H1 (cell line): ENCODE data around the gene IL17REL. TPM values are rescaled to one million over a fixed set of nuclear protein-coding genes. Genes with fewer than 3 reads are reported as not detected.

ENCODE experiments used
- CTCF ChIA-PET: fragments of 300-600 bp; sonication (Branson Sonifier 250); formaldehyde crosslinking; loops from one replicate; lab custom pipeline; 2021; ENCODE audit not compliant: partially characterized antibody; lab: Charles Lee
- POLR2A ChIA-PET: fragments of 300-600 bp; sonication (Branson Sonifier 250); formaldehyde crosslinking; loops from one replicate; lab custom pipeline; 2021; ENCODE audit warnings: inconsistent platforms; ENCODE audit not compliant: partially characterized antibody; lab: Charles Lee
- DNase-seq, 2 experiments: peaks; one replicate each; pipeline versions ENCODE4 v3.0.0 to v3.0.0-alpha.2; 2010 to 2022; ENCODE audit warnings: low spot score in 2 of 2, low read depth in 1 of 2, mixed read lengths in 1 of 2
- FAIRE-seq: peaks from 2 replicates; lab custom pipeline; 2011; peaks lifted over from hg19 to GRCh38; lab: Jason Lieb, UNC
- H2AFZ ChIP-seq: 2 replicates; pipeline ENCODE4 v1.8.1; 2012; ENCODE audit warnings: low read length, inconsistent platforms
- H2AK5ac ChIP-seq: 2 replicates; pipeline ENCODE4 v1.6.1; 2013; ENCODE audit warnings: low read depth, low read length
- H2BK120ac ChIP-seq: replicated peaks from 2 replicates; pipeline ENCODE3; 2013; ENCODE audit warnings: low read depth, low read length, inconsistent platforms
- H2BK12ac ChIP-seq: 2 replicates; pipeline ENCODE4 v1.6.1; 2013; ENCODE audit warnings: low read depth, low read length
- H2BK15ac ChIP-seq: 2 replicates; pipeline ENCODE4 v1.6.1; 2013; ENCODE audit warnings: low read length
- H2BK20ac ChIP-seq: 2 replicates; pipeline ENCODE4 v1.6.1; 2013; ENCODE audit warnings: low read length
- H2BK5ac ChIP-seq: 2 replicates; pipeline ENCODE4 v1.6.1; 2013; ENCODE audit warnings: low read depth, low read length
- H3K14ac ChIP-seq: 2 replicates; pipeline ENCODE4 v1.6.1; 2013; ENCODE audit warnings: inconsistent platforms; ENCODE audit not compliant: insufficient read length
- H3K18ac ChIP-seq: 2 replicates; pipeline ENCODE4 v1.6.1; 2013; ENCODE audit warnings: low read length; ENCODE audit errors: extremely low read depth
- H3K23ac ChIP-seq: 2 replicates; pipeline ENCODE4 v1.6.1; 2013; ENCODE audit warnings: inconsistent platforms; ENCODE audit not compliant: insufficient read length
- H3K23me2 ChIP-seq: 2 replicates; pipeline ENCODE4 v1.6.1; 2013; ENCODE audit warnings: low read depth, low read length
- H3K27ac ChIP-seq: 2 replicates; pipeline ENCODE4 v1.6.1; 2011; ENCODE audit warnings: low read depth, low read length, inconsistent platforms
- H3K27me3 ChIP-seq, 4 experiments: replicated peaks in 1 of 4; 1 replicate in 1 of 4; 2 replicates in 3 of 4; pipeline versions ENCODE4 v1.6.1 to v1.8.1; 2011 to 2013; ENCODE audit warnings: low read length in 3 of 4, mild to moderate bottlenecking in 3 of 4, inconsistent platforms in 2 of 4, mixed read lengths in 2 of 4, moderate library complexity in 1 of 4; ENCODE audit not compliant: control insufficient read depth in 3 of 4, insufficient read depth in 3 of 4; ENCODE audit errors: extremely low read depth in 1 of 4
- H3K36me3 ChIP-seq, 4 experiments: 2 replicates each; pipeline versions ENCODE4 v1.6.1 to v1.8.1; 2011 to 2013; ENCODE audit warnings: mild to moderate bottlenecking in 4 of 4, low read length in 3 of 4, moderate library complexity in 2 of 4, control low read depth in 1 of 4, inconsistent platforms in 1 of 4; ENCODE audit not compliant: insufficient read depth in 4 of 4, control insufficient read depth in 2 of 4
- H3K4ac ChIP-seq: replicated peaks from 2 replicates; pipeline ENCODE3; 2013; ENCODE audit warnings: low read length, low read depth, mixed read lengths, inconsistent platforms; ENCODE audit not compliant: insufficient read length
- H3K4me1 ChIP-seq, 4 experiments: replicated peaks in 1 of 4; 1 replicate in 1 of 4; 2 replicates in 3 of 4; pipeline versions ENCODE4 v1.6.1 to v1.8.1; 2011 to 2013; ENCODE audit warnings: low read length in 3 of 4, inconsistent platforms in 2 of 4, mixed read lengths in 1 of 4; ENCODE audit not compliant: insufficient read depth in 4 of 4, control insufficient read depth in 3 of 4
- H3K4me2 ChIP-seq, 2 experiments: 2 replicates each; pipeline versions ENCODE4 v1.6.1 to v1.8.1; 2011 to 2013; ENCODE audit warnings: low read depth in 2 of 2, low read length in 2 of 2, control low read depth in 1 of 2, inconsistent platforms in 1 of 2, mild to moderate bottlenecking in 1 of 2; ENCODE audit not compliant: insufficient read depth in 1 of 2
- H3K4me3 ChIP-seq, 4 experiments: fragments of 200-600, 300-600 bp in 1 of 4; sonication (generic), shearing (Covaris generic), sonication (Bioruptor Twin) in 1 of 4; 2 replicates each; pipeline versions ENCODE4 v1.5.1 to v1.8.1; 2011 to 2016; ENCODE audit warnings: low read length in 4 of 4, low read depth in 3 of 4, control low read depth in 2 of 4, inconsistent platforms in 2 of 4, mild to moderate bottlenecking in 2 of 4, mixed read lengths in 1 of 4, moderate library complexity in 1 of 4; ENCODE audit not compliant: insufficient read depth in 2 of 4; ENCODE audit errors: extremely low read depth in 1 of 4
- H3K56ac ChIP-seq: replicated peaks from 2 replicates; pipeline ENCODE3; 2013; ENCODE audit warnings: low read depth, mild to moderate bottlenecking, mixed read lengths, low read length, inconsistent platforms; ENCODE audit not compliant: insufficient read length
- H3K79me1 ChIP-seq: 2 replicates; pipeline ENCODE4 v1.6.1; 2013; ENCODE audit warnings: low read depth, low read length, control low read depth
- H3K79me2 ChIP-seq, 2 experiments: 2 replicates each; pipeline versions ENCODE4 v1.6.1 to v1.8.1; 2012 to 2013; ENCODE audit warnings: low read length in 2 of 2, mild to moderate bottlenecking in 2 of 2, inconsistent platforms in 1 of 2; ENCODE audit not compliant: insufficient read depth in 2 of 2, control insufficient read depth in 1 of 2
- H3K9ac ChIP-seq, 4 experiments: replicated peaks in 1 of 4; 1 replicate in 1 of 4; 2 replicates in 3 of 4; pipeline versions ENCODE4 v1.6.1 to v1.8.1; 2011 to 2013; ENCODE audit warnings: low read depth in 3 of 4, low read length in 3 of 4, control low read depth in 2 of 4, mild to moderate bottlenecking in 2 of 4, moderate library complexity in 2 of 4, inconsistent platforms in 1 of 4; ENCODE audit errors: extremely low read depth in 1 of 4
- H3K9me3 ChIP-seq, 2 experiments: 2 replicates each; pipeline versions ENCODE4 v1.6.1 to v1.8.1; 2012 to 2013; ENCODE audit warnings: mild to moderate bottlenecking in 2 of 2, moderate library complexity in 2 of 2, control low read depth in 1 of 2, inconsistent platforms in 1 of 2, low read depth in 1 of 2, low read length in 1 of 2, mixed read lengths in 1 of 2; ENCODE audit not compliant: insufficient read depth in 2 of 2
- H4K20me1 ChIP-seq, 2 experiments: replicated peaks in 1 of 2; 2 replicates each; pipeline versions ENCODE3 to v1.8.1; 2011 to 2013; ENCODE audit warnings: inconsistent platforms in 2 of 2, low read length in 2 of 2, mild to moderate bottlenecking in 1 of 2; ENCODE audit not compliant: insufficient read depth in 2 of 2, control insufficient read depth in 1 of 2
- H4K5ac ChIP-seq: 2 replicates; pipeline ENCODE4 v1.6.1; 2013; ENCODE audit warnings: low read length, low read depth, mixed read lengths, inconsistent platforms; ENCODE audit not compliant: insufficient read length
- H4K8ac ChIP-seq: 2 replicates; pipeline ENCODE4 v1.8.0; 2013; ENCODE audit warnings: mild to moderate bottlenecking, moderate library complexity, low read length, inconsistent platforms; ENCODE audit not compliant: insufficient read depth; ENCODE audit errors: extremely low read depth
- H4K91ac ChIP-seq: replicated peaks from 2 replicates; pipeline ENCODE3; 2013; ENCODE audit warnings: low read length, mixed read lengths, inconsistent platforms; ENCODE audit not compliant: insufficient read length
- ASH2L ChIP-seq: fragments of 200-600, 300-600 bp; sonication (generic); IDR thresholded peaks from one replicate; pipeline ENCODE4 v1.7.1; 2017; ENCODE audit warnings: low read length
- SRF ChIP-seq: IDR thresholded peaks from 2 replicates; pipeline ENCODE4 v1.6.1; 2011; ENCODE audit warnings: mild to moderate bottlenecking, low read depth, low read length, moderate library complexity
- ZNF274 ChIP-seq: IDR thresholded peaks from 2 replicates; pipeline ENCODE4 v1.7.0; 2012; ENCODE audit warnings: low read length, borderline replicate concordance; ENCODE audit errors: extremely low read depth
- WGBS, 2 experiments: shearing (Covaris generic) in 1 of 2; methylation state at CpG; one replicate each; pipeline versions ENCODE4 v1.1.6 to v1.1.7; 2013 to 2015; ENCODE audit warnings: low lambda C conversion rate in 2 of 2, mixed read lengths in 2 of 2, inconsistent platforms in 1 of 2, low coverage in 1 of 2, missing lambda C conversion rate in 1 of 2; ENCODE audit not compliant: insufficient replicate concordance in 2 of 2, insufficient coverage in 1 of 2, insufficient read length in 1 of 2; ENCODE audit errors: extremely low coverage in 1 of 2, missing lambda C conversion rate in 1 of 2; 5-methylcytosine and 5-hydroxymethylcytosine counted together
- polyA plus RNA-seq, 7 experiments: library from polyadenylated mRNA; depleted of rRNA in 3 of 7; stranded (reverse) in 5 of 7; unstranded in 2 of 7; fragments of >200 nt in 5 of 7; fragments of 200-250 nt in 2 of 7; gene quantifications; 1 replicate in 5 of 7; 2 replicates in 1 of 7; 4 replicates in 1 of 7; pipeline versions ENCODE4 v1.2.1 to v1.2.3, GENCODE V29; 2011 to 2013; ENCODE audit warnings: missing spikeins in 2 of 7, mixed read lengths in 2 of 7
- total RNA-seq: library from RNA; stranded (reverse); fragmentation: NEBNext Ultra II Directional; extraction: Animal tissue kit (Norgen Biotek cat#: 25700); gene quantifications from 2 replicates; pipeline ENCODE4 v1.2.1, GENCODE V29; 2021

The IL17REL gene
- total and polyA plus RNA-seq, 2 of the 8 experiments (the other 6 are each of a cell fraction or from before 2014, with no cell fraction given) = 0.15 to 0.20 TPM

DNA sequence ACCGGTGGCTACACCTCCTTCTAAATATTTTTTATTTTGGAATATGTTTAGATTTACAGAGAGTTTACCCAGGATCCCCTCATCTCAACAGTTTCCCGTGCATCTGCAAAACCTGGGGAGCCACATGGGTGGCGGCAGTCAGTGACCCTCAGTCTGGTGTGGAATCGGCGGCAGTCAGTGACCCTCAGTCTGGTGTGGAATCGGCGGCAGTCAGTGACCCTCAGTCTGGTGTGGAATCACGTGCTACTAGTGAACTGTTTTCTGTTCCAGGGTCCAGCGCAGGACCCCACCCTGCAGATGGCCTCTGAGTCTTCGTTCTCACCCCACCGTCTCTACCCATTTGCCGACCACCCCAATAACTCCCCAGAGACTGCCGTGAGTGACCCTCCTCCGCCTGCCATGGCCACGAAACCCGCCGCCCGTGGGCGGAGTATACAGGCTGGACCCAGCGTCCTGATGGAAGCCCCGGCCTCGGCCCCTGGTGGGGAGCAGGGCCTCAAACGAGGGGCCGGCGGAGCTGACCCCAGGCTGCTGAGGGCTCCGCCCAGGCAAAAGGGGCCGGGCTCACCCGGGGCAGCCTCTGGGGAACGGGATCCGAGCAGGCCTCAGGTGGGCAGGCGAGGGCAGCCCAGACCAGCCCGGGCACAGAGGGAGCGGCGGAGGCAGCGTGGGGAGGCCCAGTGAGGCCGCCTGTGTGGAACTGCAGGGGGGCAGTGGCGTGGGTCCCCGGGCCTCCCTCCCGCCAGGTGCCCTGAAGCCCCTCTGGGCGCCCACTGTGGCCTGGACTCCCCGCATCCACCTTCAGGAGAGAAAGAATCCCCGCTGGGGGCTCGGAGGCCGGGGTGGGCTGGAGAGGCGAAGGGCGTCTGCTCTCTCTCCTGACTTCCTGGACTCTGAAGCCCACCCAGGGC is 2.5 kb downstream of the IL17REL start:
- no peak overlapping the region for H3K4ac ChIP-seq
- no peak overlapping the region for H2BK120ac ChIP-seq
- peak overlapping the region in 1 of 4 experiments; percentile 51; a peak in 2 of 8 replicates for H3K4me3 ChIP-seq
- H3K9me3 ChIP-seq = no peaks in the 10 kb centered on the region
- H3K36me3 ChIP-seq = no peaks in the 10 kb centered on the region
- H3K56ac ChIP-seq = no peak overlapping the region
- H3K79me1 ChIP-seq = no peaks in the 10 kb centered on the region; the same call in 1 of the 2 replicates
- H3K9ac ChIP-seq = no peak overlapping the region
- H2AK5ac ChIP-seq = no peak overlapping the region
- peaks cover 0 to 25% (median 16%) of the 10 kb centered on the region in 4 experiments; a peak in 6 of 7 replicates for H3K4me1 ChIP-seq
- H4K5ac ChIP-seq = no peak overlapping the region
- H3K27ac ChIP-seq = no peak overlapping the region
- H3K23me2 ChIP-seq = peaks cover 8% of the 10 kb centered on the region; the same call in 1 of the 2 replicates
- no peak overlapping the region for H4K91ac ChIP-seq
- H2AFZ ChIP-seq = no peak overlapping the region
- peaks cover 0 to 2% of the 10 kb centered on the region in 2 experiments for H4K20me1 ChIP-seq
- no peak overlapping the region for H2BK5ac ChIP-seq
- H3K27me3 ChIP-seq = peaks cover 15 to 50% (median 38%) of the 10 kb centered on the region in 4 experiments
- 81% methylated on average over 32 of the region's 46 CpGs; no CpG with 5 or more reads in 1 of the 2 experiments for WGBS, 2 experiments
- ChIA-PET CTCF (interaction anchor here (0.9 to 1.6 kb wide), 4 partner anchors 17 to 50 kb away, joined by 3 to 8 read pairs (median 6); no protein-coding TSS in a partner anchor), POLR2A (no interaction called here)
- H2BK20ac ChIP-seq = no peak overlapping the region
- no peak overlapping the region; the same call in 1 of the 2 replicates for H3K18ac ChIP-seq
- no peak overlapping the region for H3K23ac ChIP-seq
- peak overlapping the region; percentile 61; the same call in 1 of the 2 replicates for H2BK15ac ChIP-seq
- peak overlapping the region; percentile 26 to 56 for H3K4me2 ChIP-seq
- no peak overlapping the region for H3K14ac ChIP-seq
- DNase-seq (peak in 1 of 2 experiments; percentile 49), FAIRE-seq (no peak)
- H2BK12ac ChIP-seq = no peak overlapping the region
- TF ChIP-seq ASH2L = no peak
- TF ChIP-seq ZNF274 = no peak
- TF ChIP-seq SRF = no peak
- no peak overlapping the region; the same call in 1 of the 2 replicates for H4K8ac ChIP-seq
- H3K79me2 ChIP-seq = no peaks in the 10 kb centered on the region
